Activated T-helper 1 cell treated with anti-CD3 and anti-CD28 coated beads, Interleukin-2, amount 50 U/mL, for 16 hours (primary cell): Measurements from ENCODE around the gene RPL18A.

Experiments
- DNase-seq, 2 donors: peaks; one replicate each; pipeline ENCODE4 v3.0.0-alpha.2; 2020; ENCODE audit warnings: low read depth in 1 of 2, low spot score in 1 of 2

Gene RPL18A

DNA sequence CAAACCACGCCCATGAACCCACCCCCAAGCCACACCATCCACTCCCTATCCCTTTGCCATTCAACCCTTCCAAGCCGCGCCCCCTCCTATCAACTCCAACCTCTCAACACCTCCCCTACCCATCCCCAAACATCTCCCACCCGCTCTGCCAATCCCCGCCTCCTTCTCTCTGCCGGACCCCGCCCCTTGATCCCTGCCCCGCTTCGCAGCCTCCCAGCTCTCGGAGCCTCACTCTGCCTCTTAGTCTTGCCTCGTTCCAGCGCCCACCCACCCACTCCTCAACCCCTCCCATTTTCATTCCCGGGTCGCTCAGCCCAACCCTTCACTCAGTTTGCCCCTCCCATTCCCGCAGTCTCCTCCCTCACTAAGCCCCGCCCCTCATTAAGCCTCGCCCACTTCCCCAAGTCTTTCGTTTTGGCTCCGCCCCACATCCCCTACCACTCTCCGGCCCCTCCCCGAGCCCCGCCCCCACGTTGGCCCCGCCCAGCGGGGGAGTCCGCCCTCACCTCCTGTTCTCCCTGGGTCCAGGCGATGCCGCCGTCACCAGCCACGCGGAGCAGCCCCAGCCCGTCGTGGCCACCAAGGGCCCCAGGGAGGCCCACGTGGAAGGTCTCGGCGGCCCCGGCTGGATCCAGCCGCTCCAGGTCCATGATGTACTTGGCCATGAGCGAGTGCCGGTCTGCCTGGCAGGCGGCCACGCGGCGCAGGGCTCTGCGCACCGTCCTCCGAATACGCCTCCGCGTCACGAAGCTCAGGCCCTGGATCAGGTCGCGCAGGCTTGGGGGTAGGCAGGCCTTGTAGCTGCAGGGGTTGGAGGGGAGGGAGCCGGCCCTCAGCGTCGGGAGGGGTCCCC, 17.7 kb upstream of the RPL18A start:
- peak in 1 of 2 donors; percentile 39 for DNase-seq

DNA sequence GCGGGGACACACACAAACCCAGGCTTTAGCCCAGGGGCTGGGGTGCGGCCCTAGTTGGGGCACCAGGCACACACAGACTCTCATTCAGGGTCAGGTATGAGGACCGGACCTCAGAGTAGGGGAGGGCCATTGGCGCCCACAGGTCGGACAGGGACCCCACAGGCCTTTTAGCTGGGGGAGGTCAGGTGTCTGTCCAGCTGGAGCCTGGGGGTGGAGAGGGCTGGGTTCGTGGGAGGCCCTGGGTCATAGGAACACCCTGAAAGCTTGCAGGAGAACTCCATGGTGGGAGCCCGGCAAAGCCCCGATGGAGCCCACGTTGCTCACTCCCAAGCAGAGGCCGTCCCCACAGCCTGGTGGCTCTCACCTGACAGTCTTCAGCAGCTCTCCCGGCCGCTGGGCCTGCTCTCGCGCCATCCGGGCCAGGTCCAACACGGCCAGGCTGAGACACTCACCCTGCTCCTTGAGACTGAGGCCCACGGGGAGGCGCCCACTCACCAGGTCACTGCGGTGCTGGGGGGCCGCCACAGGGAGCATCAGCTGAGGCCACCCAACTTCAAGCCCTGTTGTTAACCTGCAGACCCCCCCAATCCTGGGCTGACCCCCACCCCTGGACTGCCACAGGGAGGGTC, 16.9 kb upstream of the RPL18A start:
- DNase-seq = no peak

DNA sequence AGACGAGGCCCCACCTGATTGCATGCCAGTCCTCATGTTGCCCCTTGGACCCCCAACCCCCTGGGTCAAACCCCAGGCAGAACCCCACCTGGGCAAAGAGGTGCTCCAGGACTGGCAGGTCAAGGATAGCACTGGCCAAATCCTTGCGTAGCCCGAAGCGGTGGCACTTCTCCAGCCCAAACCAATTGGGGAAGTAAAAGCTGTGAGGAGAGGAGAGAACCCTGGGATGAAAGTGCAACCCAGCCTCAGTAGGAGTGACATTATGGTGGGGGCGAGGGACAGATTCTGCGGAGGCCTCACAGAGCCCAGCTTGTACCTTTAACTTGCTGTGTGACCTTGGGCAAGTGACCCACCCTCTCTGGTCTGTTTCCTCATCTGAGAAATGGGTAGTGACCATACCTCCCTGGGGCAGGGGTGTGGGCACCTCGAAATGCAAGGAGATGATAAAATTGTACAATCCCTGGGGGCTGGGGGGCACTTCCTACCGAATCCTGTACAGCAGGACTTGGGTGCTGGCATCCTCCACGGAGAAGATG, 16.4 kb upstream of the RPL18A start:
- DNase-seq = no peak

DNA sequence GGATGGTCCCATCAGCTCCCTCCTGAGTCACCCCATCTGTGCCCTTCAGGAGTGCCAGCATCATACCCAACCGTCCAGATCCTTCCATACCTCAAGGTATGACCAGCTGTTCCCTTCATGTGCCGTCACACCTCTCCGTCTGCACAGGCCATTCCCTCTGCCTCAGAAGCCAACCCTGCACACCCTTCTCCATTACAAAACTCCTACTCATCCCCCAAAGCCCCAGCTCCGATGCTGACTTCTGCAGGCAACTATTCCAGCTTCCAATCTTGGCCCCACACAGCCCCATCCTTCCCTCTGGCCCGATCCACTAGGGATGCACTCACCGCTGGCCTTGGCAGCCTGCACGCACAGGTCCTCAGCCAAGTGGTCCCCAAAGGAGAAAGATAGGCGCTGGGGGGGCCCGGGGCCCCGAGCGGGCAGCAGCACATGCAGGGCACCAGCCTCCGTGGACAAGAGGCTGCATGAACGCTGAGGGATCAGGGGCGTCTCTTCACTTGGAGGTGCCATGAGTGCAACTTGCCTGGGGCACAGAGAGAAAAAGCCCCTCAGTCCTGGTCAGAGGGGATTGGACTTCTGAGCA, 15.7 kb upstream of the RPL18A start:
- DNase-seq = no peak

DNA sequence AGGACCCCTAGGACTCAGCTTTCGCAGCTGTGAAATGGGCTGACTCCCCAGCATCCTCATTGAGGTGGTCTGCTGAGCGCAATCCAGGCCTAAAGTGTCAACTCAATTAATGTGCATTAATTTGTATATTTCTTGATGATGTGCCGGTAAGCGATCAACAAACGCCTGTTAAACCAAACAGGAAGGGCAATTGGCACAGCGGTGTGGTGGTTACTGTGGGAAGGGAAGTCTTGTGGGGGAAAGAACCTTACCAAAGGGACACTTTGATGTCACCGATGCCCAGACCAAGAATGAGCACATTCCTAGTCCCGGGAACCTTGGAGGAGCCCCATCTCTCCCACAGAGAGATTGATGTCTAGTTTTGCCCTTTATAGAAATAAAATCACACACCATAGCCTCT, 13.6 kb upstream of the RPL18A start:
- no peak for DNase-seq

DNA sequence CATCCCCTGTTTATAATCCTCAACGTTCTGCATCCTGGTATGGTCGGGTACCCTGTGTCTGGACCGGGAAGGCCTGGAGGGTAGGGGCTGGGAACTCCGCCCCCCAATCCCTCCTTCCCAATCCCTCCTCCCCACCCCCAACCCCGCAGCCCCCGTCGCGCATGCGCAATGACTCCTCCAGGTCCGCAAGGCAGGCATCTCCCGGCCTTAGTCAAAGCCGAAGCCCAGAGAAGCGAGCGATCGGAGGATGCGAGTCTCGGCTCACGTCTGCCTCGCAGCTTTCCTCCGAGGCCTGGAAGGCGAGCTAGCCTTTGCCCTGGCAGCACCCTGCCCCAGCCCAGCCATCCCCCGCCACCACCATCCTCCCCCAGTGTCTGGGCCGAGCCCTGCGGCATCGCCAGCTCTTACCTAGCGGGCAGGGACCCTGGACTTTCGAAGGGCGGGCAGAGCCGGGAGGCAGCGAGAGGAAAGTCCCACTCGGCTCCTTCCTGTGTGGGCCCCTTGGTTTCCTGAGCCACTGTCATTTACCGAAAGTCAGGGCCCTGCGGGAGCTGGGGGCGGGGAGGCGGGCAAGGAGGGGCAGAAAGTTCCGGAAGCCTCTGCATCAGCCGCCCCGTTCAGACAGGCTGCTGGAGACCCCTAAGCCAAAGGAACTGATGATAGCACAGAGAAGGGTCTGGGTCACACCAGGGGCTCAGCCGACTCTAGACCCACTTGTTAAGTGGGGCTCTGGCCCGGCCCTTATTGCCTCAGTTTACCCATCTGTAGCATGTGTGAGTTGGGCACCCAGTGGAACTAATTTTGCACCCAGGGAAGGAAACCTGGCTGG, 12.0 kb upstream of the RPL18A start, which contains the start of gene JAK3:
TSS of gene JAK3 (minus strand) at position 445 of the 829 bp plus-strand sequence. CDS start 3,565 bp downstream, outside the sequence.
- peak; percentile 63 to 82 for DNase-seq

DNA sequence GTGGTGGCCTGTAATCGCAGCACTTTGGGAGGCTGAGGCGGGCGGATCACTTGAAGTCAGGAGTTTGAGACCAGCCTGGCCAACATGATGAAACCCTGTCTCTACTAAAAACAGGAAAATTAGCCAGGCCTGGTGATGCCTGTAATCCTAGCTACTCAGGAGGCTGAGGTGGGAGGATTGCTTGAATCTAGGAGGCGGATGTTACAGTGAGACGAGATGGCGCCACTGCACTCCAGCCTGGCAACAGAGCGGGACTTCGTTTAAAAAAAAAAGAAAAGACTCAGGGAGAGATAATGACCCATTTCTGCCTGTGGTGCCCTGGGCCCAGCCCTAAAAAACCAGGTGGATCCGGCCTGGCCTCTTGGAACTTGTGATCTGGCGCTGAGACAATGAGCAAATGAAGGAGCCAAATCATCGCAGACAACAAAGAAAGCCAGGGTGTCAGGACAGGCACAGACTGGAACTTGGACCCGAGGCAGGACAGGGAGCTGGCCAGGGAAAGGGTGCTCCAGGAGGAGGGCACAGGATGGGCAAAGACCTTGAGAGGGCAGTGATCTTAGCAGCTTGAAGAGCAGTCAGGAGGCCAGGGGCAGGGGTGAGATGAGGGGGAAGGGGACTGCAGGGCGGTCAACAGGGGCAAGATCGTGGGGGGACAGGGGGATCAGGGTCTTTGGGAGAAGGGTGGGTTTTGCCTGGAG, 11.0 kb upstream of the RPL18A start:
- no peak for DNase-seq

DNA sequence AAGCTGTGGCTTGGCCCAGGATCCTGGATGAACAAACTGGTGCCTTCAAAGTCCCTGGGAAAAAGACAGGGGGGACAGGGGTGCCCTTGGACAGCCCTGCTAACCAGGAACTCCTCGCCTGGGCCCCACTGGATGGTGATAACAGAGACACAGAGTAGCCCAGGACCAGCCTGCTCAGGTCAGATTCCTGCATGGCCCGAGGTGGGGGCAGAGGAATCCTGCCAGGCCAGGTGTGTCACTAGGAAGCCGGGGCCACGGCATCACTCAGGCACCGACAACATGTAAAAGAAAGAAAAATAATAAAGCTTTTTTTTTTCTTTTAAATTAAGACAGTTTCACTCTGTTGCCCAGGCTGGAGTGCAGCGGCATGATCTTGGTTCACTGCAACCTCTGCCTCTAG, 5.6 kb upstream of the RPL18A start:
- no peak for DNase-seq

DNA sequence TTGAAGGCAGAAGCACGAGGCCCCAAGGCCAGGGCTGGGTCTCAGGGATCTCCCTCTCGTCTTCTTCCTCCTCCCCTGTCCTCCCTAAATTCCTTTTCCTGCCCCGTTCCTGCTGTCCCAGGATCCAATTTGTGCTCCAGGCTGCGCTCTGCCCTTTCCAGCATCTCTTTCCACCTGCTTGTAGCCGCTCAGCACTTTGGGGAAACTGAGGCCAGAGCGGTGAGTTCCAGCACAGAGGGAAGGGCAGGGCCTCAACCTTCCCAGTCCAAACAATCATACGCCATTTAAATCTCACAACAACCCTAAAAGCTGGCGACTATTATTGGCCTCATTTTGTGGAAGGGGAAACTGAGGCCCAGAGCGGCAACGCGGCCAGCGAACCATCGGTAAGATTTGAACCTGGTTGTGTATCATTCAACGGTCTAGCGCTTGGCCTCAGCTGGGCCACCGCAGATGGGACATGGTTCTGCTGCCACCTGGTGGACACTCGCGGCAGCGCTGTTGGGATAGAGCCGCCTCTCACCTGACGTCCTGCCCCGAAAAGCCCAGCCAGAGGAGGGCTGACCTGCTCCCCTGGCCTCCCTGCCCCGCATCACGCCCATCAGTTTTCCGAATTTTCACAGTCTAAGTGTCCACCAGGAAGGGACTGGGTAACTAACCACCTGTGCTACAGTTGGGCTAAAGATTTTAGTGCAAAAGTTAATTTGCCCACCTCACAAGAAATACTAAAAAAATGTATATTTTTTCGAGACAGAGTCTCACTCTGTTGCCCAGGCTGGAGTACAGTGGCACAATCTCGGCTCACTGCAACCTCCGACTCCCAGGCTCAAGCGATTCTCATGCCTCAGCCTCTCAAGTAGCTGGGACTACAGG, 4.2 kb upstream of the RPL18A start:
- peak; percentile 84 to 96 for DNase-seq

DNA sequence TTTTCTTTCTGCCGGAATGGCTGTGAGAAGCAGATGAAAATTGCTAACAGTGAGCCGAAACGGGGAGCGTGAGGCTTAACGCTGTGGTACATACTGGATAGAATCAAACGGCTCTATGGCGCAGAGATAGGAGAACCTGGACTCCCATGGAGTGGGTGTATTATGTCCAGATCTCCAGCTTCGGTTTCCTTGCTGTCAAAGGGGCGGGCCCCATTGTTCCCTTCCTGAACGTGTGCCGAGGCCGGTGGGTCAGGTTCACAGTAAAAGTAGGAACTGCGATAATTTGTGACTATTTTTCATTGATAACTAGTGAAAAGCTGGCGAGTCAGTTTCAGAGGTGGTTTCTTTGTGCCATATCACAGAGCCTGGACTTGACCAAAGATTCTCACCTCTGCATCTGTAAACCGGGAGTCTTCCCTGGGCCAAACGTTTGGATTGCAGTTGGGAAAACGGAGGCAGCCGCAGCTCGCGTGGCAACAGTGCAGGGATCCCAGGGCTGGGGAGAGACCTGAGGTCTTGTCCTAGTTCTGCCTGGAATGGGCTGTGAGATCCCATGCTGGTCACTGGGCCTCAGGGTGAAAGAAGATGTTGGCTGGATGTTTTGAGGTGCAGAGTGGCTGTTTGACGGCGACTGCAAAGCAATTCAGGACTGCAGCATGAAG, 752 bp downstream of the RPL18A start:
- no peak for DNase-seq

DNA sequence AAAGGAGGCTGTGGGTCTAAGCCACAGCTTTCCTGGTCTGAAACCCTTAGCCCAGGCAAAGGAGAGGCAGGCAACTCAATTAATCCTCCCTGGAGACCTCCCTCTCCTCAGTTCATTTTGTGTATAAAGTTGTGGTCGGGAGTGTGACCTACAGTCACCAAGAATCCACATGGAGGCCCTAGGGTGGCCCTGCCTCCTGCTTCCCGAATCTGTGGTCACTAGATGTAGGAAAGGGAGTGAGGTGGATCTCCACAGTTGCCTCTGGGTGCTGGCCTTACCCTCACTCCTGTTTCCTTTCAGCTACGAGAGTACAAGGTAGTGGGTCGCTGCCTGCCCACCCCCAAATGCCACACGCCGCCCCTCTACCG, 1.3 kb downstream of the RPL18A start:
- no peak for DNase-seq

DNA sequence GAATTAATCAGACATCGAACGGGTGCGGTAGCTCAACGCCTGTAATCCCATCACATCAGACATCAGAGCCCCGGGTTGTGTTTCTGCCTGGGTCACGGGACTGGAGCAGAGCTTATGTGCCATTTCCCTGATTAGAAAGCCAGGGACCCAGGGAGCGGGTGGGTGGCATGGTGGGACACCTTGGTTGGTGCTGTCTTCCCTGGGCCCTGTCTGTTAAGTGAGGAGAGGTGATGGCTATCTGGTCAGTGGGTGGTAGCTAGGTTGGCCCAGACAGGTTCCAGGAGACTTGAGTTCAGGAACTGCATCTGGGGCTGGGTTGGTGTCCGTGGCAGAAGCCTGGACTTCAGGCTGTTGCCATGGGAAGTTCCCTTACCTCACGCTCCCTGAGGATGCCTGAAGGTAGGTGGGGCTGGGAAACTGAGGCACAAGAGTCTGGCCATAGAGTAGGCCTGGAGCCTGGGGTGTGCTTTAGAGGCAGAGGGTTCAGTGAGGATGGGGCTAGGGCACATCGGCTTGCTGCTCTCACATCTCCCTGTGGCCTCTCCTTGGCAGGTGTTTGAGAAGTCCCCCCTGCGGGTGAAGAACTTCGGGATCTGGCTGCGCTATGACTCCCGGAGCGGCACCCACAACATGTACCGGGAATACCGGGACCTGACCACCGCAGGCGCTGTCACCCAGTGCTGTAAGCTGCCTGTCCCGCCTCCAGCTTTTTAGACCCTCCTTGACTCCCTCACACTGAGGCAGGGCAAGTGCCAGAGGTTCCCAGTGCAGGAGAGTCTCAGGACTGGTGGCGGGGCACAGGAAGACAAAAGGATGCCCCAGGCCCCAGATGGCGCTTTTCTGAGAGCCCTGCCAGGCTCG, 2.1 kb downstream of the RPL18A start:
- DNase-seq = no peak

DNA sequence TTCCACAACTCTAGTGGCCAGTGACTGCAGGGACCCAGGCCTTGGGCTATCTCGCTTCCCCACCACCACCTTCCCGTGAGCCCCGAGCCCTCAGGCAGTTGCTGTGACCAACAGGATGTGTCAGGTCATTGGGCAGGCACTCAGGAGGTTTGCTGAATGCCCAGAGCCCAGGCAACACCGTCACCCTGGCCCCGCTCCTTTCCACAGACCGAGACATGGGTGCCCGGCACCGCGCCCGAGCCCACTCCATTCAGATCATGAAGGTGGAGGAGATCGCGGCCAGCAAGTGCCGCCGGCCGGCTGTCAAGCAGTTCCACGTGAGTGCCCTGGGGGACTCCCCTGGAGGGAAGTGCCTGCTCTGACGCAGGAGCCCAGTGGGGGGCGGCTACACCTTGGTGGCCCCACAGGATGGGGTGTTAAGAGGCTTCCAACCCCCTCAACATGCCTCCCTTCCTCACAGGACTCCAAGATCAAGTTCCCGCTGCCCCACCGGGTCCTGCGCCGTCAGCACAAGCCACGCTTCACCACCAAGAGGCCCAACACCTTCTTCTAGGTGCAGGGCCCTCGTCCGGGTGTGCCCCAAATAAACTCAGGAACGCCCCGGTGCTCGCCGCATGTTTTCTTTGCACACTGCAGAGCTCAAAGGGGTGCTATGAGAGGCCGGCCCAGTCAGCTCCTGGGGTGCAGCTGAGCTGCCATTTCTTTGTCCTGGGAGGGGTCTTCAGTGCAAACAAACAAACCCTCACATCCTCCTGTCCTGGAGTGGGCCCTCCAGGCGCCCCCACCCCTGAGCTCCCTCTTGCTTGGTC, 3.2 kb downstream of the RPL18A start:
- no peak for DNase-seq

DNA sequence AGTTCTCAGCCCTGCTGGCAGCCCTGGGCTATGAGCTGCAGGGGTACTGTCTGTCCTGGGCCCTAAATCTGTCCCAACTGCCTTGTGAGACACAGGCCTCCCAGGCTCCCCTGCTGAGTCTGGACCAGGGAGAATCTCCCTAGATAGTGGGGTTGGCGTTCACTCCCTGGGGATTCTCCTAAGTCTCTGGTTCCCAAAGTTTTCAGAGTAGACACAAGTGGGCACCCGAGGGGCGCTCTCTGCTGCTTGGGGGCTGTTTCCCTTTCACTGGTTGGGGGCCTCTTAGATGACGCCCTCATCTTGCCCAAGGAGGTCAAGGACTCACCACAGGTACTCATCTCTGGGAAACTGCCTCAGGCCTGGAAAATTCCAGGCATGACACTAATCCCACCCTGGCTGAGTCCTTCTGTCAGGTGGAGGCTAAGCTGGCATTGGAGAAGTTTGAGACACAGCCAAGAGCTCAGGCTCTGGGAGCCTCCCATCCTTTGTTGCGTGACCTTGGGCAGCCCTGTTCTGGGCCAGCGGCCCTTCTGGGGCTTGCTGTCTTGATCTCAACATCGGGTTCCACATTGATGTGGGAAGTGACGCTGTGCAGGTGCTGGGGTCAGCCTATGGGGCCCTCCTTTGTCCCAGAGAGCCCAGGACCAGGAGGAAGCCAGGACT, 3.9 kb downstream of the RPL18A start:
- DNase-seq = no peak

DNA sequence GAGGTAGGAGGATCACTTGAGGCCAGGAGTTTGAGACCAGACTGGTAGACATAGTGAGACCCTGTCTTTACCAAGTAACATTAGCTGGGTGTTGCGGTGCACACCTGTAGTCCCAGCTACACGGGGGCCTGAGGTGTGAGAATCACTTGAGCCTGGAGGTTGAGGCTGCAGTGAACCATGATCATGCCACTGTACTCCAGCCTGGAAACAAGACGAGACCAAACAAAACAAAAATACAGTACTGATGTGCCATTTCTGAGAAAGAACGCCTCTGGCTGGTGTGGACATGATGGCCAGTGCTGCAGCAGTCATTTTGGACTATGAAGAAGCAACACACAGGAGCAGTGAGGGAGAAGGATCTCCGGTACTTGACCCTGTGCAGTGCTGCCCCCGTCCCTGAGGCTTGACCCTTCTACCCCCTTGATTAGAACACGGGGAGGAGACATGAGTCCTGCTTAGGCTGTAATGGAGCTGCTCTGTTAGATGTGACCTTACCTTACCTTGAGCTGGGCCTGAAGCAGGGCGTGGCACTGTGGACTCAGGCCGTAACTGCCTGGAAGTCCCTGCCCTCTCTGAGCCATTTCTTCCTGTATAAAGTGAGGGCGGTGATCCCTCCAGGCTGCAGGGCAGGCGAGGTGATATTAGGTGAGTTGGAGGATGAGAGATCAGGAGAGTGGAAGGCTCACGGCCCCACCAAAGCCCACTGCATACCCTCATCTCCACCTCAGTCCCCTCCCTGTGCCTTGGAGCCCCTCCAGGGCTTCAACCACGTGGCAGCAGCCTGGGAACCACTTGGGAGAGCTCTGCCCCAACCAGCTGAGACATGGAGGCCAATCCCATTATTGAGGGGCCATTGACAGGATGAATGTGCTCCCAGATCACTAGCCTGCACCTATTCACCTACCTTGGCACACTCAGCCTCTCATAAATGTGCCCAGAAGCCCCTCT, 5.9 kb downstream of the RPL18A start:
- DNase-seq = no peak
